ENCODE results near the gene CCN5.
"Not testable (repeated sequence)": the region's sequence is repeated elsewhere in the genome, so short reads cannot be mapped to it uniquely, and the experiment has no call there.

Gene CCN5

GRCh38 chr20:44758247-44759101 is 43.3 kb downstream of the CCN5 start:
- no peak overlapping the region for H3K27ac ChIP-seq
- TF ChIP-seq, protein P1, sequence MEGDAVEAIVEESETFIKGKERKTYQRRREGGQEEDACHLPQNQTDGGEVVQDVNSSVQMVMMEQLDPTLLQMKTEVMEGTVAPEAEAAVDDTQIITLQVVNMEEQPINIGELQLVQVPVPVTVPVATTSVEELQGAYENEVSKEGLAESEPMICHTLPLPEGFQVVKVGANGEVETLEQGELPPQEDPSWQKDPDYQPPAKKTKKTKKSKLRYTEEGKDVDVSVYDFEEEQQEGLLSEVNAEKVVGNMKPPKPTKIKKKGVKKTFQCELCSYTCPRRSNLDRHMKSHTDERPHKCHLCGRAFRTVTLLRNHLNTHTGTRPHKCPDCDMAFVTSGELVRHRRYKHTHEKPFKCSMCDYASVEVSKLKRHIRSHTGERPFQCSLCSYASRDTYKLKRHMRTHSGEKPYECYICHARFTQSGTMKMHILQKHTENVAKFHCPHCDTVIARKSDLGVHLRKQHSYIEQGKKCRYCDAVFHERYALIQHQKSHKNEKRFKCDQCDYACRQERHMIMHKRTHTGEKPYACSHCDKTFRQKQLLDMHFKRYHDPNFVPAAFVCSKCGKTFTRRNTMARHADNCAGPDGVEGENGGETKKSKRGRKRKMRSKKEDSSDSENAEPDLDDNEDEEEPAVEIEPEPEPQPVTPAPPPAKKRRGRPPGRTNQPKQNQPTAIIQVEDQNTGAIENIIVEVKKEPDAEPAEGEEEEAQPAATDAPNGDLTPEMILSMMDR (conservative IDR thresholded peaks at IDR 0.05), result no peak

- TF ChIP-seq, protein P1 (conservative IDR thresholded peaks at IDR 0.05), result no peak
- no peak overlapping the region for H3K27ac ChIP-seq
These were observed 44.4 kb downstream of the CCN5 start for GRCh38 chr20:44759595-44759994.

DNA sequence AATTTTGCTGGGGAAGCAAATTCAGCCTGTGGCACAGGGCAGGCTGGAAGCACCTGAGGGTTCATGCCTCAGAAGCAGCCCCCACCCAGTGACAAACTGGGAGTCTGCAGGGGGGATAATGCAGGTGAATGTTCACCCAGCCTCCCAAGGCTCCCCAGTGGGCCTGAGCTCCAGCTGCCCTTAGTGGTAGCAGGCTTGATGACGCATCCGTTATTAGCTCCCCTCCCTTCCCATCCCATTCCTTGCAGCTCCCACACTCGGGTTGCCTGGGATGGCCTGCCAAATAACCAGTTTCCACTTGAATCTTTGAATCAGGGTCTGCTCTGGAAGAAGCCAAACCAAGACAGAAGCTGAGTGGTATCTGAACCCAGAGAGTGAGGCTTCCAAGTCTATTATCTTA is 46.3 kb downstream of the CCN5 start:
- H3K27ac ChIP-seq, result no peak overlapping the region
- TF ChIP-seq, protein P1 (conservative IDR thresholded peaks at IDR 0.05), result no peak

DNA sequence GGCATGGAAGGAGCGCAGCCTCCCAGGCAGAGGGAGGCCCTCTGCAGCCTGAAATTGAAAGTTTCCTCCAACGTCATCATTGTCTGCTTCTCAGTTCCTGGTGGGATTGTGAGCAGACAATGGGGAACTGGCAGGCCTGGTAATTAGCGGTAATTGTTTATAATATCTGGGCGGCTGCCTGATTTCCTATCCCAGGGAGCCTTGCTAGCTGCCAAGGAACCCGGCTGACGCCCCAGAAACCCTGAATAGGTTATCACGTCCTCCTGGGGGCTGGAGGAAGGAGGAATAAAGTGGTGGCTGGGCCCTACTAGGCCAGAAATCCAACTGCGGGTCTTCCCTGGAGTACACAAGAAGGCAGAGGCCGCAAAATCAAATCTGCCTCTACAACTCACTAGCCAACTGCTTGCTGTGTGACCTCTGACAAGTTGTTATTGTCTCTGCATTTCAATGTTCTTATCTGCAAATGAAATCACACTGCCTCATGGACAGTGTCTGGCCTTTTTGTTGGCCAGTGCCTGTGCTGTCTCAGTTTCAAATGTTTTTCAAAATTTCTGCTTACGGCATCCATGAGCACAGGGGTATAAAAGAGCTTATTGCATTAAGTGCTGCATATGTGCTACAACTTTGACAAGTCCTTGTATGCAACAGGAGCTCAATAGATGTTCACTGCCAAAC is 47.4 kb downstream of the CCN5 start:
- no peak overlapping the region for H3K27ac ChIP-seq
- TF ChIP-seq, protein P1 (conservative IDR thresholded peaks at IDR 0.05), result no peak

DNA sequence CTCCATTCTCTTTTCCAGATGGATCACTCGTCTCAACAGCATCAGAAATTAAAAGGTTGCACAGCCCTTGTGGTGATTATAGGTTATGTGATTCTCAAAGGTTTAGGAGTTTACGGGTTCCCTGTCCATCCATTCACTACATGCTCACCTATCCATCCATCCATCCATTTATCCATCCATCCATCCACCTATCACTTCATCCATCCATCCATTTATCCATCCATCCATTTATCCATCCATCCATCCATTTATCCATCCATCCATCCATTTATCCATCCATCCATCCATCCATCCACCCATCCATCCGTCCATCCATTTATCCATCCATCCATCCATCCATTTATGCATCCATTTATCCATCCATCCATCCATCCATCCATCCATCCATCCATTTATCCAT is 48.6 kb downstream of the CCN5 start:
- H3K27ac ChIP-seq, result not testable (repeated sequence)

DNA sequence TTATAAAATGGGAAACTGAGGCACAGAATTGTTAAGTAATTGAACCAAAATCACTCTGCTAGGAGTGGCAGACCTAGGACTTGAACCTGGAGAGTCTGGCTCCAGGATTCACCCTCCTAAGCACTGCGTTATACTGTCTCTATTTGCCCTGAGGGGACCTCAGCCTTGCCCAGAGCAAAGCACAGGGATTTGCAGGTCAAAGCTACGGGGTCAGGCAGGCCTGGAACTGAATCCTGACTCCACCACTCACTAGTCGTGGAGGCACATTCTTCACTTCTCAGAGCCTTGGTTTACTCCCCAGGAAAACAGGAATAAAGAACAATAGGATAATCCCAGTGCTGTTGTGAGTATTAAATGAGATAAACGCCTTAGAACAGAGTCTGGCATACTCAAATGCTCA is 49.9 kb downstream of the CCN5 start:
- no peak overlapping the region for H3K27ac ChIP-seq
- TF ChIP-seq, protein P1 (conservative IDR thresholded peaks at IDR 0.05), result no peak

DNA sequence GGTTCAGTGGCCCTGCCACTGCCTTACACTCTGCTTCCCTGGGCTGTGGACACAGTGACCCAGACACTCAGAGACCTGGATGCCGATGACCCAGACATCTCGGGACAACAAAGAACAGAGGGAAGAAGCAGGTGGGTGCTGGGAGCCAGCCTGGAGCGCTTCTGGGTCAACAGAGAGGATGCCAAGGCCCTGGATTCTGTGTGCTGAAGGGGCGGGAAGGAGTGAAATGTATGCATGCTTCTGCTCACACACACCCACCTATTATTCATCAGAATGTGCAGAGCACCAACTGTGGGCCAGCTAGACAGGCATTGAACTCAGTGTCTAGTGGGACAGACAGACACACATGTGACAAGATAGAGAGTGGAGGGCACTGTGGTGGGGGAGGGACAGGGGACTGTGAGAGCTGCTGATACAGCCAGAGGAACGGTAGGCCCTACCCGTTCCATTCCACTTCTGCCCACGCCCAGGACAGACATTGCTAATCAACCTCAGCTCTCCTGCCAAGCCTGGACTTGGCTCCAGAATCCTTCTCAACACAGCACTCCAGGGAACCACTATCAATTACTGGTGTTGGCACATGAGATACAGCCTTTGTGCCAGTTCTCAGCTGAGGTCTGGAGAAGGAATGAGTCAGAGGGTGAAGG is 50.7 kb downstream of the CCN5 start:
- TF ChIP-seq, protein P1 (conservative IDR thresholded peaks at IDR 0.05), result no peak

More for the DNA sequence above, 50.7 kb downstream of the CCN5 start:
- no peak overlapping the region for H3K27ac ChIP-seq

Measured in VCaP (cell line).